Brain pericyte (primary cell): Measurements from ENCODE around the gene OPRL1.
"Not testable (repeated sequence)": the region's sequence is repeated elsewhere in the genome, so short reads cannot be mapped to it uniquely, and the experiment has no call there.

Source experiments
- DNase-seq: peaks from one replicate; pipeline ENCODE4 v3.0.0-alpha.2; 2012; ENCODE audit warnings: low read depth, low spot score

Gene OPRL1

GRCh38 chr20:64115171-64115911 lies 35.5 kb downstream of the OPRL1 start:
- DNase-seq, result no peak

GRCh38 chr20:64116016-64116415 lies 36.1 kb downstream of the OPRL1 start:
- no peak for DNase-seq

GRCh38 chr20:64116541-64117431 lies 36.9 kb downstream of the OPRL1 start:
- DNase-seq, result no peak

GRCh38 chr20:64117432-64117777 lies 37.5 kb downstream of the OPRL1 start:
- not testable (repeated sequence) for DNase-seq

GRCh38 chr20:64119301-64119680 lies 39.4 kb downstream of the OPRL1 start:
- no peak for DNase-seq

- no peak for DNase-seq
Measured at GRCh38 chr20:64119681-64120341, 39.9 kb downstream of the OPRL1 start.

- DNase-seq, result no peak
Measured at GRCh38 chr20:64121586-64121985, 41.7 kb downstream of the OPRL1 start.

- DNase-seq, result not testable (repeated sequence)
Measured at GRCh38 chr20:64122927-64123326, 43.0 kb downstream of the OPRL1 start.

- DNase-seq, result not testable (repeated sequence)
Measured at GRCh38 chr20:64123517-64123916, 43.6 kb downstream of the OPRL1 start.

- no peak for DNase-seq
Measured at GRCh38 chr20:64129146-64129782, 49.4 kb downstream of the OPRL1 start.

GRCh38 chr20:64130271-64130670 lies 50.4 kb downstream of the OPRL1 start:
- DNase-seq, result no peak

GRCh38 chr20:64130876-64131275 lies 51.0 kb downstream of the OPRL1 start:
- no peak for DNase-seq

GRCh38 chr20:64131406-64131805 lies 51.5 kb downstream of the OPRL1 start:
- DNase-seq, result no peak

- no peak for DNase-seq
Measured at GRCh38 chr20:64133951-64134407, 54.1 kb downstream of the OPRL1 start.

GRCh38 chr20:64134744-64135143 lies 54.9 kb downstream of the OPRL1 start:
- DNase-seq, result not testable (repeated sequence)

GRCh38 chr20:64136004-64136710 lies 56.3 kb downstream of the OPRL1 start:
- DNase-seq, result no peak

GRCh38 chr20:64137598-64138031 lies 57.7 kb downstream of the OPRL1 start:
- no peak for DNase-seq

GRCh38 chr20:64138276-64138815 lies 58.5 kb downstream of the OPRL1 start:
- DNase-seq, result no peak

GRCh38 chr20:64139199-64140060 lies 59.5 kb downstream of the OPRL1 start:
- DNase-seq, result no peak
